ENCODE measurements around the gene AGGF1. TPM values are rescaled to one million over a fixed set of nuclear protein-coding genes. Genes with fewer than 3 reads are reported as not detected.

AGGF1 gene
- total RNA-seq, 2 donors from 2014 or later, result 20.8 to 24.4 TPM

DNA sequence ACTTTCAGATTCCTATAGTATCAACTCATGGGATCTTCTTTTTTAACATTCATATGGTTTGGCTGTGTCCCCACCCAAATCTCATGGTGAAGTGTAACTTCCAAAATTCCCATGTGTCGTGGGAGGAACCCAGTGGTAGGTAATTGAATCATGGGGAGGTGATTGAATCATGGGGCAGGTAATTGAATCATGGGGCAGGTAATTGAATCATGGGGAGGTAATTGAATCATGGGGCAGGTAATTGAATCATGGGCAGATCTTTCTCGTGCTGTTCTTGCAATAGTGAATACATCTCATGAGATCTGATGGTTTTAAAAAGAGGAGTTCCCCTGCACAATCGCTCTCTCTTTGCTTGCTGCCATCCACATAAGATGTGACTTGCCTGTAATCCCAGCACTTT lies 21.8 kb upstream of the AGGF1 start:
- Mint-ChIP-seq H3K36me3 (ENCODE audit: low read depth) (peaks cover 7% of the 10 kb centered on the region), H3K27ac (no peak overlapping the region), H3K4me1 (peaks cover 3% of the 10 kb centered on the region), H3K4me3 (no peak overlapping the region), H3K9me3 (peaks cover 23% of the 10 kb centered on the region), H3K27me3 (ENCODE audit: insufficient read depth) (peaks cover 3% of the 10 kb centered on the region)
- H3K36me3 ChIP-seq (ENCODE audit: control insufficient read depth, insufficient read depth, low read length), result no peaks in the 10 kb centered on the region
- 80 to 89% methylated on average over 2 of the region's 3 CpGs for WGBS, 2 experiments (ENCODE audit: insufficient coverage in 1 of 2, insufficient read length in 1 of 2)
- H3K27me3 ChIP-seq (ENCODE audit: control insufficient read depth, insufficient read depth, low read length, poor library complexity, severe bottlenecking), result no peaks in the 10 kb centered on the region
- no peaks in the 10 kb centered on the region for H3K4me1 ChIP-seq (ENCODE audit: control insufficient read depth, insufficient read depth, low read length)
- TF ChIP-seq, protein P1, sequence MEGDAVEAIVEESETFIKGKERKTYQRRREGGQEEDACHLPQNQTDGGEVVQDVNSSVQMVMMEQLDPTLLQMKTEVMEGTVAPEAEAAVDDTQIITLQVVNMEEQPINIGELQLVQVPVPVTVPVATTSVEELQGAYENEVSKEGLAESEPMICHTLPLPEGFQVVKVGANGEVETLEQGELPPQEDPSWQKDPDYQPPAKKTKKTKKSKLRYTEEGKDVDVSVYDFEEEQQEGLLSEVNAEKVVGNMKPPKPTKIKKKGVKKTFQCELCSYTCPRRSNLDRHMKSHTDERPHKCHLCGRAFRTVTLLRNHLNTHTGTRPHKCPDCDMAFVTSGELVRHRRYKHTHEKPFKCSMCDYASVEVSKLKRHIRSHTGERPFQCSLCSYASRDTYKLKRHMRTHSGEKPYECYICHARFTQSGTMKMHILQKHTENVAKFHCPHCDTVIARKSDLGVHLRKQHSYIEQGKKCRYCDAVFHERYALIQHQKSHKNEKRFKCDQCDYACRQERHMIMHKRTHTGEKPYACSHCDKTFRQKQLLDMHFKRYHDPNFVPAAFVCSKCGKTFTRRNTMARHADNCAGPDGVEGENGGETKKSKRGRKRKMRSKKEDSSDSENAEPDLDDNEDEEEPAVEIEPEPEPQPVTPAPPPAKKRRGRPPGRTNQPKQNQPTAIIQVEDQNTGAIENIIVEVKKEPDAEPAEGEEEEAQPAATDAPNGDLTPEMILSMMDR (conservative IDR thresholded peaks at IDR 0.05), result no peak
- H3K27ac ChIP-seq (ENCODE audit: low read depth, low read length), result no peak overlapping the region
- H3K9ac ChIP-seq (ENCODE audit: extremely low read depth, low read length, poor library complexity, severe bottlenecking), result no peak overlapping the region
- H3K4me3 ChIP-seq (ENCODE audit: low read length), result no peak overlapping the region
- DNase-seq, result no peak
- H3K9me3 ChIP-seq (ENCODE audit: control insufficient read depth, low read length), result peaks cover 19% of the 10 kb centered on the region

DNA sequence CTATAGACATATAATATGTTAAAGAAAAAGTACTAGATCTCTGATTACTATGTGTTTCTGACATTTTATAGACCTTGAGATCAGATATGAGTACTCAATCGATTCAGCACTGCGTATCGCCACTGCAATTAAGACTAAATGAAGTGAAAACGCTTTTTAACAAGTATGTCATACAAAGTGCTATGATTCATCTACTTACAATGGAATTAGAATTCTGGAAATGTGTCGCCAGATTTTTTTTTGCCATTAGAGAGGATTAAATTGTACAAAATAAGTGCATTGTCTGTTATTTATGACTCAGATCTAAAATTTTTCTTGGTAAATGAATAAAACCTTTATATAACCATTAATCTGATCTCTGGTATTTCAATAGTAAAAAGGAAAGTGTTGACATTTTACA lies 20.0 kb upstream of the AGGF1 start:
- H3K27me3 Mint-ChIP-seq (ENCODE audit: insufficient read depth), result no peaks in the 10 kb centered on the region
- no peak overlapping the region for H3K9ac ChIP-seq (ENCODE audit: extremely low read depth, low read length, poor library complexity, severe bottlenecking)
- peaks cover 3% of the 10 kb centered on the region for H3K4me1 Mint-ChIP-seq
- H3K4me3 ChIP-seq (ENCODE audit: low read length), result no peak overlapping the region
- WGBS, 2 experiments (ENCODE audit: insufficient coverage in 1 of 2, insufficient read length in 1 of 2), result 97 to 100% methylated on average over 4 to 5 of the region's 5 CpGs
- no peaks in the 10 kb centered on the region for H3K4me1 ChIP-seq (ENCODE audit: control insufficient read depth, insufficient read depth, low read length)
- no peak for DNase-seq
- no peaks in the 10 kb centered on the region for H3K36me3 ChIP-seq (ENCODE audit: control insufficient read depth, insufficient read depth, low read length)
- H3K27ac ChIP-seq (ENCODE audit: low read depth, low read length), result no peak overlapping the region
- no peaks in the 10 kb centered on the region for H3K27me3 ChIP-seq (ENCODE audit: control insufficient read depth, insufficient read depth, low read length, poor library complexity, severe bottlenecking)
- TF ChIP-seq, protein P1 (conservative IDR thresholded peaks at IDR 0.05), result no peak
- no peak overlapping the region for H3K4me3 Mint-ChIP-seq
- H3K9me3 ChIP-seq (ENCODE audit: control insufficient read depth, low read length), result peaks cover 19% of the 10 kb centered on the region
- peaks cover 7% of the 10 kb centered on the region for H3K36me3 Mint-ChIP-seq (ENCODE audit: low read depth)
- no peak overlapping the region for H3K27ac Mint-ChIP-seq
- peaks cover 23% of the 10 kb centered on the region for H3K9me3 Mint-ChIP-seq

DNA sequence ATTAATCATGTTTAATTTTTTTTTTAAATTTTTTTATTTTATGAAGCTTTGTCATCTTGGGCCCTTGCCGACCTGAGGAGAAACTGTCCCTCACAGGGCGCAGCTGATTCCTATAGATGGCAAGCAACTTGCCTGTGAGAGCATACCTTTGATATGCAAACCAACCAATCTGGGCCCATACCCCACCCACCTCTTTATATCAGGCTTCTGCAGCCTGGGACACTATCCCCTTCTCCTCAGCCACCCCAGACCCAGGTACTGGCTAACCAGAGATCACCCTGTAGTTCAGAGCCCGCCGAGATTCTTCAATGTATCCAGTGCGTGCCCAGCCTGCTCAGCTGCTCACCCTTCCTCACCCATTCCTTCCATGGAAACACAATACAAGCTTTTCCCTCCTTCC lies 18.7 kb upstream of the AGGF1 start:
- 80% methylated on average over 4 to 5 of the region's 5 CpGs for WGBS, 2 experiments (ENCODE audit: insufficient coverage in 1 of 2, insufficient read length in 1 of 2)
- H3K36me3 ChIP-seq (ENCODE audit: control insufficient read depth, insufficient read depth, low read length), result no peaks in the 10 kb centered on the region
- no peak overlapping the region for H3K9ac ChIP-seq (ENCODE audit: extremely low read depth, low read length, poor library complexity, severe bottlenecking)
- Mint-ChIP-seq H3K27ac (no peak overlapping the region), H3K4me1 (peaks cover 5% of the 10 kb centered on the region), H3K27me3 (ENCODE audit: insufficient read depth) (no peaks in the 10 kb centered on the region), H3K9me3 (peaks cover 23% of the 10 kb centered on the region), H3K36me3 (ENCODE audit: low read depth) (peaks cover 7% of the 10 kb centered on the region), H3K4me3 (no peak overlapping the region)
- no peaks in the 10 kb centered on the region for H3K27me3 ChIP-seq (ENCODE audit: control insufficient read depth, insufficient read depth, low read length, poor library complexity, severe bottlenecking)
- DNase-seq, result no peak
- H3K9me3 ChIP-seq (ENCODE audit: control insufficient read depth, low read length), result peaks cover 19% of the 10 kb centered on the region
- TF ChIP-seq, protein P1 (conservative IDR thresholded peaks at IDR 0.05), result no peak
- no peak overlapping the region for H3K4me3 ChIP-seq (ENCODE audit: low read length)
- H3K4me1 ChIP-seq (ENCODE audit: control insufficient read depth, insufficient read depth, low read length), result no peaks in the 10 kb centered on the region
- H3K27ac ChIP-seq (ENCODE audit: low read depth, low read length), result no peak overlapping the region

All from endodermal cell (in vitro differentiated cells).